CD14-positive monocyte (primary cell): Measurements from ENCODE around the gene LSM11. TPM values are rescaled to one million over a fixed set of nuclear protein-coding genes. Genes with fewer than 3 reads are reported as not detected.

Source experiments
- DNase-seq, 3 donors: peaks; one replicate each; pipeline ENCODE4 v3.0.0-alpha.2; 2011 to 2022
- H2AFZ ChIP-seq: 2 replicates; pipeline ENCODE4 v1.6.0; 2012; ENCODE audit warnings: mild to moderate bottlenecking, low read depth, low read length, inconsistent platforms; ENCODE audit not compliant: insufficient read depth, poor library complexity, severe bottlenecking
- H3K27ac ChIP-seq, 2 donors: 1 replicate in 1 of 2; 2 replicates in 1 of 2; pipeline ENCODE4 v1.5.1; 2012 to 2013; ENCODE audit warnings: low read length in 2 of 2, control low read depth in 1 of 2, inconsistent platforms in 1 of 2, low read depth in 1 of 2, mild to moderate bottlenecking in 1 of 2
- H3K27me3 ChIP-seq, 2 donors: one replicate each; pipeline versions ENCODE4 v1.6.0 to v1.6.1; 2011 to 2013; ENCODE audit warnings: low read length in 2 of 2; ENCODE audit not compliant: control insufficient read depth in 2 of 2, insufficient read depth in 2 of 2
- H3K36me3 ChIP-seq, 2 donors: replicated peaks in 1 of 2; 1 replicate in 1 of 2; 2 replicates in 1 of 2; pipeline versions ENCODE4 v1.5.1 to v1.6.1; 2012 to 2013; ENCODE audit warnings: low read length in 2 of 2, control low read depth in 1 of 2, inconsistent platforms in 1 of 2, mild to moderate bottlenecking in 1 of 2; ENCODE audit not compliant: insufficient read depth in 2 of 2, control insufficient read depth in 1 of 2
- H3K4me1 ChIP-seq, 2 donors: 1 replicate in 1 of 2; 2 replicates in 1 of 2; pipeline versions ENCODE4 v1.5.1 to v1.6.1; 2012 to 2013; ENCODE audit warnings: low read length in 2 of 2, control low read depth in 1 of 2, inconsistent platforms in 1 of 2, mild to moderate bottlenecking in 1 of 2, moderate library complexity in 1 of 2; ENCODE audit not compliant: insufficient read depth in 2 of 2, control insufficient read depth in 1 of 2
- H3K4me2 ChIP-seq: replicated peaks from 2 replicates; pipeline ENCODE3; 2012; ENCODE audit warnings: low read length, moderate library complexity, mild to moderate bottlenecking; ENCODE audit not compliant: poor library complexity, severe bottlenecking; ENCODE audit errors: extremely low read depth
- H3K4me3 ChIP-seq, 3 experiments: fragments of 200-600 bp in 1 of 3; sonication (generic) in 1 of 3; replicated peaks in 1 of 3; 1 replicate in 2 of 3; 2 replicates in 1 of 3; pipeline ENCODE4 v1.5.1; 2011 to 2013; ENCODE audit warnings: low read length in 3 of 3, mild to moderate bottlenecking in 3 of 3, control low read depth in 2 of 3, low read depth in 2 of 3, inconsistent platforms in 1 of 3, moderate library complexity in 1 of 3
- H3K79me2 ChIP-seq: 2 replicates; pipeline ENCODE4 v1.6.0; 2012; ENCODE audit warnings: mild to moderate bottlenecking, control low read depth, inconsistent platforms, low read length, moderate library complexity; ENCODE audit not compliant: insufficient read depth
- H3K9ac ChIP-seq: 2 replicates; pipeline ENCODE4 v1.6.0; 2017; ENCODE audit warnings: low read length, mild to moderate bottlenecking; ENCODE audit not compliant: insufficient read depth, poor library complexity, severe bottlenecking
- H3K9me3 ChIP-seq, 2 donors: replicated peaks in 1 of 2; 1 replicate in 1 of 2; 2 replicates in 1 of 2; pipeline versions ENCODE4 v1.5.1 to v1.6.1; 2012 to 2013; ENCODE audit warnings: low read length in 2 of 2, control low read depth in 1 of 2; ENCODE audit not compliant: control insufficient read depth in 1 of 2, insufficient read depth in 1 of 2
- H4K20me1 ChIP-seq: 2 replicates; pipeline ENCODE4 v1.6.0; 2012; ENCODE audit warnings: mild to moderate bottlenecking, low read length, control low read depth, moderate library complexity; ENCODE audit not compliant: insufficient read depth
- H3K27ac Mint-ChIP-seq, 7 donors: one replicate each; pipeline ENCODE4 v1.8.0; 2020; ENCODE audit warnings: mild to moderate bottlenecking in 7 of 7, mixed read lengths in 7 of 7, moderate library complexity in 6 of 7, inconsistent platforms in 2 of 7
- H3K27me3 Mint-ChIP-seq, 3 donors: one replicate each; pipeline ENCODE4 v1.8.0; 2021 to 2022; ENCODE audit warnings: low read depth in 3 of 3, mild to moderate bottlenecking in 3 of 3, mixed read lengths in 3 of 3, moderate library complexity in 3 of 3, inconsistent platforms in 1 of 3
- H3K36me3 Mint-ChIP-seq, 2 donors: one replicate each; pipeline ENCODE4 v1.8.0; 2020; ENCODE audit warnings: mixed read lengths in 2 of 2, inconsistent platforms in 1 of 2, mild to moderate bottlenecking in 1 of 2
- H3K4me1 Mint-ChIP-seq: one replicate; pipeline ENCODE4 v1.8.0; 2020; ENCODE audit warnings: mild to moderate bottlenecking, mixed read lengths
- H3K4me3 Mint-ChIP-seq, 2 donors: one replicate each; pipeline ENCODE4 v1.8.0; 2020; ENCODE audit warnings: mild to moderate bottlenecking in 2 of 2, mixed read lengths in 2 of 2, moderate library complexity in 1 of 2
- H3K9me3 Mint-ChIP-seq, 7 donors: one replicate each; pipeline ENCODE4 v1.8.0; 2020 to 2022; ENCODE audit warnings: mixed read lengths in 7 of 7, mild to moderate bottlenecking in 6 of 7, moderate library complexity in 6 of 7, inconsistent platforms in 2 of 7
- CTCF ChIP-seq: fragments of 200-600 bp; IDR thresholded peaks from one replicate; pipeline ENCODE4 v1.8.0; 2022; ENCODE audit warnings: antibody characterized with exemption, mild to moderate bottlenecking
- WGBS: methylation state at CpG from one replicate; pipeline ENCODE4 v1.1.5; 2013; ENCODE audit warnings: missing lambda C conversion rate; ENCODE audit not compliant: insufficient coverage; 5-methylcytosine and 5-hydroxymethylcytosine counted together
- intact Hi-C, 2 donors: fragments of 100-400 bp; cut with micrococcal nuclease; formaldehyde crosslinking; loops; one replicate each; pipeline versions ENCODE4 v1.15.0 to v1.15.1; 2023
- polyA plus RNA-seq, 3 donors: library from polyadenylated mRNA; depleted of rRNA in 1 of 3; unstranded in 2 of 3; stranded (reverse) in 1 of 3; fragments of 300-500 nt in 2 of 3; fragments of >200 nt in 1 of 3; fragmentation: Illumina TruSeq in 2 of 3; gene quantifications; 1 replicate in 2 of 3; 2 replicates in 1 of 3; pipeline ENCODE4 v1.2.3, GENCODE V29; 2012 to 2021

The LSM11 gene
- polyA plus RNA-seq, 3 donors = 0.28 to 1.3 (median 0.41) TPM

- Histone ChIP-seq H3K27ac (no peak overlapping the region), H4K20me1 (no peaks in the 10 kb centered on the region), H3K4me1 (no peaks in the 10 kb centered on the region), H2AFZ (no peak overlapping the region), H3K9ac (no peak overlapping the region), H3K36me3 (no peaks in the 10 kb centered on the region), H3K4me2 (no peak overlapping the region), H3K4me3 (no peak overlapping the region), H3K27me3 (peaks cover 0 to 3% of the 10 kb centered on the region in 2 donors), H3K79me2 (no peaks in the 10 kb centered on the region), H3K9me3 (no peaks in the 10 kb centered on the region)
- DNase-seq = no peak
- no peak for TF ChIP-seq CTCF
- intact Hi-C loops = loop anchor here in 1 of 2 donors (10.0 kb wide), 1 partner anchor 269 kb away; no protein-coding TSS in a partner anchor
- Mint-ChIP-seq H3K27me3 (peaks cover 0 to 10% (median 0%) of the 10 kb centered on the region in 3 donors), H3K4me3 (no peak overlapping the region), H3K4me1 (peaks cover 4% of the 10 kb centered on the region), H3K27ac (no peak overlapping the region), H3K9me3 (no peaks in the 10 kb centered on the region), H3K36me3 (no peaks in the 10 kb centered on the region)
- WGBS = 100% methylated on average over 1 of the region's 4 CpGs
Observed at GRCh38 chr5:157713830-157714595, 29.5 kb upstream of the LSM11 start.

- peaks cover 4% of the 10 kb centered on the region for H3K4me1 Mint-ChIP-seq
- no peaks in the 10 kb centered on the region for H3K4me1 ChIP-seq
- TF ChIP-seq CTCF = no peak
- H2AFZ ChIP-seq = no peak overlapping the region
- no peaks in the 10 kb centered on the region for H3K9me3 Mint-ChIP-seq
- no peaks in the 10 kb centered on the region for H4K20me1 ChIP-seq
- no peaks in the 10 kb centered on the region for H3K9me3 ChIP-seq
- no peak overlapping the region for H3K27ac ChIP-seq
- peaks cover 0 to 1% of the 10 kb centered on the region in 2 donors for H3K27me3 ChIP-seq
- H3K4me3 Mint-ChIP-seq = no peak overlapping the region
- H3K36me3 ChIP-seq = no peaks in the 10 kb centered on the region
- H3K79me2 ChIP-seq = no peaks in the 10 kb centered on the region
- no peaks in the 10 kb centered on the region for H3K36me3 Mint-ChIP-seq
- peaks cover 0 to 10% (median 0%) of the 10 kb centered on the region in 3 donors for H3K27me3 Mint-ChIP-seq
- DNase-seq = no peak
- intact Hi-C loops = loop anchor here in 1 of 2 donors (10.0 kb wide), 1 partner anchor 270 kb away; no protein-coding TSS in a partner anchor
- no peak overlapping the region for H3K9ac ChIP-seq
- H3K4me3 ChIP-seq = no peak overlapping the region
- H3K27ac Mint-ChIP-seq = no peak overlapping the region
- H3K4me2 ChIP-seq = no peak overlapping the region
Observed at GRCh38 chr5:157714596-157714864, 29.0 kb upstream of the LSM11 start.
